Measurements from ENCODE around the gene RADX. TPM values are rescaled to one million over a fixed set of nuclear protein-coding genes. Genes with fewer than 3 reads are reported as not detected.

RADX gene, protein sequence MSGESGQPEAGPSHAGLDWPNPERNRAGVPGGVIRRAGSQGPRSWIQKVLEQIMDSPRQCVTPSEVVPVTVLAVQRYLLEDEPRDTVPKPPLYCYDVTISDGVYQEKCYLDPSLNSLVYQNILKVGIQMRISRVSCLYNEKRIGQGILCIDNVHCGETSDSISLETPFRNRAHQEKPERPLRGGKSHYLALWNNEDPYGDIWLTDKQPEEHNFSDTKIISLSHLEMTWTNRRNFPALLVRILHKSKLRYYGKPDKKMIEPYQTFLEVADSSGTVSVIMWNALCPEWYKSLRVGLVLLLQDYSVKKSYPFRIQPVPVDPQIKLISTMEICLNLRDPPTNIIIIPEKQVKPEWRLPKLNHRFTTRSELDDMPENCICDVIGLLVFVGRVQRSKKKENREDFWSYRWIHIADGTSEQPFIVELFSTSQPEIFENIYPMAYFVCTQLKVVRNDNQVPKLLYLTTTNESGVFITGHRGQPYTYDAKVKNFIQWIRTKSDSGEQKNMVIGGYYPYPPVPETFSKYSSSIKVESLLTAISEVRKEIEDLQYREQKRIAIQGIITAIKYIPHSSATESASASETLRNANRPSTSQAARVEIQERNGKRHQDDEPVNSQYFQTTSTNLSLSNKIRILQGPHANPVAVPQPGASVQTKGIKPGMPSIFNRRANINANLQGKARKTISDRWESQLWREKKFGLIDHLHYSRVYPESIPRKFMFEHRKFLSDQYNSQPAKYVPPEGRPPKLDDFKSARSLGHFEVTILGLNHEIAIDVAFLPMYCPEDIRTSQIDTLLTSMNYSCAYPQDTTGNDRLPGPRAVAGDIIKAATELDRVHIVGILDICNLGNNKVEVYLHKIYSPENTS
- total RNA-seq, result 10 to 100 TPM; 11.8 to 12.7 TPM

DNA sequence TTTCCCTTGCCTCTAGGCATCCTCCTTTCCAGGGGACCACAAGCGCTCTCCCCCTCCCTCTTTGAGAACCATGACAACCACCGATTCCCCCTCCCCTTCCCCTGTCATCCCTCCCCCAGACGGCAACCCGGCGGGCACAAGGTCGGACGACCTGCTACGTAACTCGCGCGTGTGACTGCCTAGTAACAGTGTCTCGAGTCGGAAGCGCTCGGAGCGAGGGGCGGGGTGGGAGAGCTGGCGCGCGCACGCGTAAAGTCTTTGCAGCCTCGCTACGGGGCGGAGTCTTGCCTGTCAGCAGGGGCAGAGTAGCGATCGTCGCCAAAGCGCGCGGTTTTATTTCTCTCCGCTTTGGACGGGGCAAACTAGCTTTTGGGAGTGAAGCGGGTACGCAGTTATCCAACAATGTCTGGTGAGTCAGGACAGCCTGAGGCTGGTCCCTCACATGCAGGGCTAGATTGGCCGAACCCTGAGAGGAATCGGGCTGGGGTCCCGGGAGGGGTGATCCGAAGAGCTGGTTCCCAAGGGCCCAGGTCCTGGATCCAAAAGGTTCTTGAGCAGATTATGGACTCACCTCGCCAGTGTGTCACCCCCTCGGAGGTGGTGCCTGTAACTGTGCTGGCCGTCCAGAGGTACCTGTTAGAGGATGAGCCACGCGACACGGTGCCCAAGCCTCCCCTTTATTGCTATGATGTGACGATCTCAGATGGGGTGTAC is at the start of gene RADX:
Gene RADX (plus strand): TSS at position 300 of the 714 bp plus-strand sequence. CDS start 103 bp downstream, at position 403.
- peak; percentile 92 for DNase-seq
- ChIA-PET POLR2A (interaction anchor here (1.1 to 1.6 kb wide), 3 partner anchors 23 to 128 kb away, joined by 3 to 4 read pairs (median 4); no protein-coding TSS in a partner anchor), CTCF (interaction anchor here (1.0 to 1.5 kb wide), 2 partner anchors 23 to 131 kb away, joined by 5 to 9 read pairs; no protein-coding TSS in a partner anchor)
- Mint-ChIP-seq H3K27me3 (no peaks in the 10 kb centered on the region), H3K9me3 (no peaks in the 10 kb centered on the region), H3K4me3 (peak within 1 kb of the TSS; percentile 84), H3K36me3 (no peaks in the 10 kb centered on the region), H3K4me1 (ENCODE audit: low read depth) (peaks cover 30% of the 10 kb centered on the region), H3K27ac (peak within 1 kb of the TSS; percentile 84)
- intact Hi-C loops (cut with micrococcal nuclease), result loop anchor here (1.0 to 5.0 kb wide), 5 partner anchors 23 to 190 kb away; partner anchors contain the start of genes RNF128 and TBC1D8B

DNA sequence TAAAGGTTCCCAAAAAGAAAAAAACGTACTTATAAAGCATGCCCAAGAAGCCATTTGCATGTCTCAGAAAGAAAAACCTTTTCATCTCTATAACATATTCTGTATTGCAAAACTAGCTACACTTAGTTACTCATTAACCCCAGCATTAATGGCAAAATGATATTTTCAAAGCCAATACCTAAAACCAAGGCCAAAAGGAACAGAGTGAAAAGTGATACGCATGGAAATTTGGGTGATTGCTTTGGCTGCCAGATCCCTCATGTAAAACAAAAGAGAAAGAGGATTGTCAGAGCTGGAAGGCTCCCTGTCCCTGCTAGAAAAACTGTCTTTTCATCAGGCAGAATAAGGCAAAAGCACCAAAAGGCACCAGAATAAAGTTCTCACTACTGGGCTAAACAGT is 46.8 kb upstream of the RADX start:
- CTCF ChIA-PET, result no interaction called here
- POLR2A ChIA-PET, result no interaction called here
- no peaks in the 10 kb centered on the region for H3K4me1 Mint-ChIP-seq (ENCODE audit: low read depth)
- H3K9me3 Mint-ChIP-seq, result no peaks in the 10 kb centered on the region
- no peak for DNase-seq
- H3K27me3 Mint-ChIP-seq, result peaks cover 5% of the 10 kb centered on the region
- no peaks in the 10 kb centered on the region for H3K36me3 Mint-ChIP-seq
- H3K4me3 Mint-ChIP-seq, result no peak overlapping the region
- no peak overlapping the region for H3K27ac Mint-ChIP-seq
- intact Hi-C loops (cut with micrococcal nuclease), result no loop called here

DNA sequence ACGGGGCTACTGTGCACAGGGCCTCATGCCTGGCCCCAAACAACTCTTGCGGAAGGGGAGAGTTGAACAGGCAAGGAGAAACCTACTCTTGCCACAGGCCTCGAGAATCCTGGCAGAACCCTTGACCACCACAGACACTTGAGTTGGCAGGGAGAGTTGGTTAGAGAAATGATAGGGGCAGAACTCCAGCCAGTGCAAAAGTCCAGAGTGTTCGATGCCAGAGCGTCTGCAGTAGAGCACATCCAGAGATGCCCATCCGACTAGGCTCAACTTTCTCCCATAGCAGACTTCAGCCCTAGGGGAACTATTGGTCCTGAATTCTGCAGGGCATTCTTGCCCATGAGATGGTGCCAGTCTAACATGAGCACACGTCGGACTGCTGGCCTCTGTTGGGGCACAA is 45.4 kb upstream of the RADX start:
- Mint-ChIP-seq H3K36me3 (no peaks in the 10 kb centered on the region), H3K27ac (no peak overlapping the region), H3K27me3 (peaks cover 5% of the 10 kb centered on the region), H3K4me3 (no peak overlapping the region), H3K4me1 (ENCODE audit: low read depth) (no peaks in the 10 kb centered on the region), H3K9me3 (no peaks in the 10 kb centered on the region)
- CTCF ChIA-PET, result no interaction called here
- POLR2A ChIA-PET, result no interaction called here
- intact Hi-C loops (cut with micrococcal nuclease), result no loop called here
- DNase-seq, result no peak

DNA sequence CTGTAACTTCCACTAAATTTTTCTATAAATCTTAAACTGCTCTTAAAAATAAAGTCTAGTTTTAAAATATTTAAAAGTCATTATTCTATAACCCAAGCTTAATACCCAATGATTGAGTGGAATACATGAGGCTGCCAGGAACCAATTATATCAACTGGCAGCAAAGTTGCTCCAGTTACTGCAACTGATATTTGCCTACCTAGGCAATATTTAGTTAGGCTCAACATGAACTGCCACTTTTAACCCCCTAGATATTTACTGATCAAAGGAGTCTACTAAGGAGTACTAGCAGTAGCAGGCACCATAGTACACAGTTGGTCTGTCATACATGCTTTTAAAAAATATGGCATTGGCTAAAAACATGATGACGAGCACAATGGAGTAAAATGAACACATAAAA is 29.9 kb upstream of the RADX start:
- DNase-seq, result no peak
- Mint-ChIP-seq H3K9me3 (peaks cover 3% of the 10 kb centered on the region), H3K36me3 (no peaks in the 10 kb centered on the region), H3K27me3 (no peaks in the 10 kb centered on the region), H3K4me1 (ENCODE audit: low read depth) (no peaks in the 10 kb centered on the region), H3K4me3 (no peak overlapping the region), H3K27ac (no peak overlapping the region)
- intact Hi-C loops (cut with micrococcal nuclease), result no loop called here
- POLR2A ChIA-PET, result no interaction called here
- CTCF ChIA-PET, result no interaction called here

DNA sequence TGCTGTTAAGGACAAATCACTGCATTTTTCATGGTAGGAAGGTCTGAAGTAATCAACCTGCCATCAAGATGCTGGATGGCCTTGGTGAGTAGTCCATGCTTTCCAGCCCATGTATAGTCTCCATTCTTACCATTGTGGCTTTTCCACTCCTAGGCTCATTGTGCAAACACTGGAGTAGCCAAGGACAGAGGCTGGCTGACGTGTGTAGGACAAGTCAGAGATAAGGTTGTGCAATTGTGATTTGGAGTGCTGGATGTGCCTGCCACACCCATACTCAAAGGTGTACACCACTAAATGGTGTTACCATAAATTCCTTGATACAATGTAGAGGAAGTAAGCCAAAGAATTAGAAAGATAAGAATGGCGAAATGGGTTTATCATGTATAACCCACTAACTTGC is 26.3 kb upstream of the RADX start:
- H3K4me1 Mint-ChIP-seq (ENCODE audit: low read depth), result peaks cover 4% of the 10 kb centered on the region
- H3K9me3 Mint-ChIP-seq, result no peaks in the 10 kb centered on the region
- H3K27ac Mint-ChIP-seq, result no peak overlapping the region
- intact Hi-C loops (cut with micrococcal nuclease), result no loop called here
- no peaks in the 10 kb centered on the region for H3K36me3 Mint-ChIP-seq
- POLR2A ChIA-PET, result no interaction called here
- CTCF ChIA-PET, result no interaction called here
- no peak for DNase-seq
- H3K4me3 Mint-ChIP-seq, result no peak overlapping the region
- H3K27me3 Mint-ChIP-seq, result no peaks in the 10 kb centered on the region

DNA sequence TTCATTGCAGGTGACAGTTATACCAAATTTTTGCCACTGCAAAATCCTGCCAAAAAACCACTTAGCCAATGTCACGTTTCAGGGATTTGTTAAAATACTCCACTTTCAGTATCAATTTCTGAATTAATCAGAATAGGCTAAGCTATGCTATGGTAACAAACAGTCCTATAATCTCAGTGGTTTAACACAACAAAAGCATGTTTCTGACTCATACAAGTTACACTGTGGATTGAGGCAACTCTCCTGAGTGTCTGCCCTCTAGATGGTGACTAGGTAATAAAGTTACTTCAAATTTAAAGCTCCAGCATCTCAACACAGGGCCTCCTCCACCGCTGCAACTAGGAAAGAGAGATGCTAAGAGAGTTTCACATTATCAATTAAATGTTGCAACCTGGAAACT is 23.0 kb upstream of the RADX start:
- Mint-ChIP-seq H3K4me3 (no peak overlapping the region), H3K27ac (no peak overlapping the region), H3K27me3 (no peaks in the 10 kb centered on the region), H3K4me1 (ENCODE audit: low read depth) (peaks cover 4% of the 10 kb centered on the region), H3K9me3 (no peaks in the 10 kb centered on the region), H3K36me3 (no peaks in the 10 kb centered on the region)
- CTCF ChIA-PET, result interaction anchor here (0.7 to 1.3 kb wide), 3 partner anchors 21 to 201 kb away, joined by 3 to 5 read pairs (median 3); partner anchors contain the start of gene RADX
- POLR2A ChIA-PET, result interaction anchor here (0.8 kb wide), 1 partner anchor 23 kb away, joined by 4 read pairs; the partner anchor contains the start of gene RADX
- intact Hi-C loops (cut with micrococcal nuclease), result loop anchor here (1.0 to 2.0 kb wide), 2 partner anchors 22 to 104 kb away; partner anchors contain the start of gene RADX
- DNase-seq, result no peak

DNA sequence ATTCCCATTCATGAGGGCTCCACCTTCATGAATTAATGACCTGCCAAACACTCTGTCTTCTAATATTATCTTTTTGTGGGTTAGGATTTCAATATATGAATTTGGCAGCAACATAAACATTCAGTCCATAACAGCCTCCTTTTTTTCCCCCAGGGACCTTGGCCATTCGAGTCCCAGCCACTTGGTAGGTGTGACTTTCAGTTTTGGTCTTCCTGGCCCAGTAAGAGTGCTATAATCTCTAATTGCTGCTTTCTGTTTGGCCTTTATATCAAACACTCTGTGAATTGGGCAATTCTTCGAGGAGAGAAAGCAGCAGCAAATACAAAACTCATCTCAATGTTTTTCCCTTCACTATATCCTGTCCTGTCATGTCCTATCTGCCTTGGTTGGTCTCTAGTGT is 12.4 kb upstream of the RADX start:
- POLR2A ChIA-PET, result no interaction called here
- no peaks in the 10 kb centered on the region for H3K9me3 Mint-ChIP-seq
- intact Hi-C loops (cut with micrococcal nuclease), result no loop called here
- no peaks in the 10 kb centered on the region for H3K36me3 Mint-ChIP-seq
- H3K4me3 Mint-ChIP-seq, result no peak overlapping the region
- H3K27me3 Mint-ChIP-seq, result no peaks in the 10 kb centered on the region
- H3K27ac Mint-ChIP-seq, result no peak overlapping the region
- CTCF ChIA-PET, result no interaction called here
- no peak for DNase-seq
- no peaks in the 10 kb centered on the region for H3K4me1 Mint-ChIP-seq (ENCODE audit: low read depth)

DNA sequence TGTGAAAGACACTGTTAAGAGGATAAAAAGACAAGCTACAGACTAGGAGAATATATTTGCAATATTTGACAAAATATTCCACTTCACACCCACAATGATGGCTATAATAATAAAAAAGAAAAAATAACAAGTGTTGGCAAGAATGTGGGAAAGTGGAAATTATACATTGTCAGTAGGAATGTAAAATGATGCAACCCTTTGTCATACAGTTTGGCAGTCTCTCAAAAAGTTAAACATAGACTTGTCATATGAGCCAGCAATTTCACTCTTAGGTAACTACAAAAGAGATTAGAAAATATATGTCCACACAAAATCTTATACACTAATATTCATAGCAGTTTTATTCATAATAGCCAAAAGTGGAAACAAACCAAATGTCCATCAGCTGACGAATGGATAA is 5.2 kb upstream of the RADX start:
- H3K27ac Mint-ChIP-seq, result no peak overlapping the region
- no peak overlapping the region for H3K4me3 Mint-ChIP-seq
- peaks cover 15% of the 10 kb centered on the region for H3K4me1 Mint-ChIP-seq (ENCODE audit: low read depth)
- ChIA-PET CTCF (no interaction called here), POLR2A (no interaction called here)
- DNase-seq, result no peak
- no peaks in the 10 kb centered on the region for H3K36me3 Mint-ChIP-seq
- intact Hi-C loops (cut with micrococcal nuclease), result no loop called here
- H3K9me3 Mint-ChIP-seq, result no peaks in the 10 kb centered on the region
- no peaks in the 10 kb centered on the region for H3K27me3 Mint-ChIP-seq

DNA sequence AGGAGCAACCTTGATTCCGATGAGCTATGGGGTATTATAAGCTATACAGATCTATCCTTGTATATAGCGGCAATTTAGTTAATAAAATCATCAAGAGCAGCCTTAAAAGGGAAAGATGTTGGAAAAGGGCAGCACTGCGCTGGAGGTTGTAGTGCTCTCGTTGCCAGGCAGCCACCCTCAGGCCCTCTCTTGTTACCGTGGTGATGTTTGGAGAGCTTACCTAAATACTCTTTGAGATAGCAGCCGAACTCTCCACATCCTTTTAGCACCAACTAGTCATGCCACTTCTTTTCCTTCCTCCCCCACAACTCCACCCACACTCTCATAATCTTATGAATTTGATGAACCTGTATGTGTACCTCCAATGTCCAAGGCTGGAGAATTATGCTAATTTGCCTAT is 3.8 kb upstream of the RADX start:
- Mint-ChIP-seq H3K9me3 (no peaks in the 10 kb centered on the region), H3K36me3 (no peaks in the 10 kb centered on the region), H3K27me3 (no peaks in the 10 kb centered on the region), H3K4me1 (ENCODE audit: low read depth) (peaks cover 15% of the 10 kb centered on the region), H3K4me3 (no peak overlapping the region), H3K27ac (peak overlapping the region; percentile 42)
- DNase-seq, result peak; percentile 45
- CTCF ChIA-PET, result no interaction called here
- intact Hi-C loops (cut with micrococcal nuclease), result no loop called here
- POLR2A ChIA-PET, result no interaction called here

DNA sequence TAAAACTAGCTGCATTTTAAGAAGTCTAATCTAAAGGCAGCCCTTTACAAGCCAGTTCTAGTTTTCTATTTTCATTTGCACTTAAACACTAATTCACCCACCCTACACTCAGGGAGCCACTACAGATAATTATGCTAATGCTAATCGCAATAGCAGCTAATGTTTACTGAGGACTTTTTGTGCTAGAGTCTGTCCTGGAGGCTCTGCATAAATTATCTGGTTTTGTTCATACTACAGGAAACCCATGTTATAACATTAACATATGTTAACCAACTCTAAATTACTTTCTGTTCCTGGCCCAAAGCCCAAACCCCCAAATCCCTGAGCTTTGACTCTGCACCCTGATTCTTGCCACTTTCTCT is 480 bp upstream of the RADX start:
- H3K9me3 Mint-ChIP-seq, result no peaks in the 10 kb centered on the region
- POLR2A ChIA-PET, result interaction anchor here (1.1 to 1.6 kb wide), 3 partner anchors 22 to 127 kb away, joined by 3 to 4 read pairs (median 4); no protein-coding TSS in a partner anchor
- H3K4me3 Mint-ChIP-seq, result peak overlapping the region; percentile 84
- H3K27me3 Mint-ChIP-seq, result no peaks in the 10 kb centered on the region
- CTCF ChIA-PET, result interaction anchor here (1.0 to 1.5 kb wide), 2 partner anchors 22 to 131 kb away, joined by 5 to 9 read pairs; no protein-coding TSS in a partner anchor
- peak overlapping the region; percentile 84 for H3K27ac Mint-ChIP-seq
- H3K36me3 Mint-ChIP-seq, result no peaks in the 10 kb centered on the region
- intact Hi-C loops (cut with micrococcal nuclease), result loop anchor here (1.0 to 5.0 kb wide), 5 partner anchors 22 to 191 kb away; partner anchors contain the start of genes RNF128 and TBC1D8B
- no peak for DNase-seq
- H3K4me1 Mint-ChIP-seq (ENCODE audit: low read depth), result peaks cover 30% of the 10 kb centered on the region

DNA sequence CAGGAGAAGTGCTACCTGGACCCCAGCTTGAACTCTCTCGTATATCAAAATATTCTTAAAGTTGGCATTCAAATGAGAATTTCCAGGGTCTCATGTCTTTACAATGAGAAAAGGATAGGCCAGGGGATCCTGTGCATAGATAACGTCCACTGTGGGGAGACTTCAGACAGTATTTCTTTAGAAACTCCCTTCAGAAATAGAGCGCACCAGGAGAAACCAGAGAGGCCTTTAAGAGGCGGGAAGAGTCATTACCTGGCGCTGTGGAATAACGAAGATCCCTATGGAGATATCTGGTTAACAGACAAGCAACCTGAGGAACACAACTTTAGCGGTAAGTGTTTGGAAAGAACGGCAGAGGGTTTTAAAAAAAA is 600 bp downstream of the RADX start:
- no peak for DNase-seq
- no peaks in the 10 kb centered on the region for H3K36me3 Mint-ChIP-seq
- intact Hi-C loops (cut with micrococcal nuclease), result loop anchor here (5.0 kb wide), 3 partner anchors 115 to 190 kb away; partner anchors contain the start of genes RNF128 and TBC1D8B
- peak overlapping the region; percentile 84 for H3K27ac Mint-ChIP-seq
- peak overlapping the region; percentile 84 for H3K4me3 Mint-ChIP-seq
- H3K9me3 Mint-ChIP-seq, result no peaks in the 10 kb centered on the region
- CTCF ChIA-PET, result interaction anchor here (1.0 to 1.6 kb wide), 3 partner anchors 23 to 132 kb away, joined by 5 to 9 read pairs (median 5); no protein-coding TSS in a partner anchor
- POLR2A ChIA-PET, result interaction anchor here (1.1 to 1.6 kb wide), 3 partner anchors 23 to 128 kb away, joined by 3 to 4 read pairs (median 4); no protein-coding TSS in a partner anchor
- peaks cover 30% of the 10 kb centered on the region for H3K4me1 Mint-ChIP-seq (ENCODE audit: low read depth)
- no peaks in the 10 kb centered on the region for H3K27me3 Mint-ChIP-seq

All from activated CD4-positive, alpha-beta memory T cell treated with anti-CD3 and anti-CD28 coated beads for 36 hours (primary cell).